Endothelial cell of umbilical vein (primary cell): ENCODE data around the gene TNFAIP1. TPM values are rescaled to one million over a fixed set of nuclear protein-coding genes. Genes with fewer than 3 reads are reported as not detected.

Source experiments
- BruUV-seq: library from RNA; stranded (reverse); fragments of 400-500 nt; replicated peaks from 2 replicates; lab custom pipeline; 2021; lab: Mats Ljungman, UMichigan
- CTCF ChIA-PET: fragments of 300-600, 350-600 bp; sonication (Branson Sonifier 250); formaldehyde crosslinking; loops from one replicate; lab custom pipeline; 2021; ENCODE audit warnings: antibody characterized with exemption, inconsistent platforms; lab: Charles Lee
- POLR2A ChIA-PET: fragments of 300-600, 350-600 bp; sonication (Branson Sonifier 250); formaldehyde crosslinking; loops from one replicate; lab custom pipeline; 2021; ENCODE audit warnings: antibody characterized with exemption, inconsistent platforms; lab: Charles Lee
- DNase-seq: peaks from one replicate; pipeline ENCODE4 v3.0.0-alpha.2; 2011; ENCODE audit warnings: low read depth, low spot score
- FAIRE-seq: peaks from 2 replicates; lab custom pipeline; 2011; peaks lifted over from hg19 to GRCh38; lab: Jason Lieb, UNC
- H2AFZ ChIP-seq: 2 replicates; pipeline ENCODE4 v1.6.0; 2012; ENCODE audit warnings: low read depth, low read length, control low read depth, inconsistent platforms
- H3K27ac ChIP-seq: 2 replicates; pipeline ENCODE4 v1.5.1; 2011; ENCODE audit warnings: low read depth, mild to moderate bottlenecking, control low read depth, low read length, moderate library complexity; ENCODE audit not compliant: insufficient read depth
- H3K27me3 ChIP-seq, 2 experiments: 2 replicates each; pipeline versions ENCODE4 v1.6.0 to v1.6.1; 2011; ENCODE audit warnings: low read length in 2 of 2, mixed read lengths in 1 of 2; ENCODE audit not compliant: control insufficient read depth in 2 of 2, insufficient read depth in 2 of 2
- H3K36me3 ChIP-seq, 2 experiments: 2 replicates in 1 of 2; 3 replicates in 1 of 2; pipeline ENCODE4 v1.5.1; 2011; ENCODE audit warnings: low read length in 2 of 2, mild to moderate bottlenecking in 1 of 2, moderate library complexity in 1 of 2; ENCODE audit not compliant: control insufficient read depth in 2 of 2, insufficient read depth in 2 of 2; ENCODE audit errors: extremely low read depth in 1 of 2
- H3K4me1 ChIP-seq: 3 replicates; pipeline ENCODE4 v1.5.1; 2011; ENCODE audit warnings: mild to moderate bottlenecking, low read length; ENCODE audit not compliant: control insufficient read depth, insufficient read depth; ENCODE audit errors: extremely low read depth
- H3K4me2 ChIP-seq: 2 replicates; pipeline ENCODE4 v1.6.1; 2011; ENCODE audit warnings: low read length, control low read depth, mixed read lengths; ENCODE audit not compliant: insufficient read depth
- H3K4me3 ChIP-seq, 3 experiments: fragments of 200-600 bp in 1 of 3; sonication (generic), shearing (Covaris generic) in 1 of 3; replicated peaks in 1 of 3; 2 replicates each; pipeline ENCODE4 v1.5.1; 2011 to 2016; ENCODE audit warnings: control low read depth in 3 of 3, low read length in 3 of 3, mild to moderate bottlenecking in 2 of 3, inconsistent platforms in 1 of 3, low read depth in 1 of 3, moderate library complexity in 1 of 3; ENCODE audit not compliant: insufficient read depth in 1 of 3
- H3K79me2 ChIP-seq: 2 replicates; pipeline ENCODE4 v1.6.0; 2012; ENCODE audit warnings: low read length, inconsistent platforms; ENCODE audit not compliant: control insufficient read depth, insufficient read depth
- H3K9ac ChIP-seq: replicated peaks from 2 replicates; pipeline ENCODE3; 2011; ENCODE audit warnings: low read length, control low read depth; ENCODE audit not compliant: insufficient read depth; ENCODE audit errors: extremely low read depth
- H3K9me1 ChIP-seq: replicated peaks from 3 replicates; pipeline ENCODE4 v1.6.0; 2011; ENCODE audit warnings: mild to moderate bottlenecking, low read length; ENCODE audit not compliant: control insufficient read depth, insufficient read depth; ENCODE audit errors: extremely low read depth
- H3K9me3 ChIP-seq: replicated peaks from 2 replicates; pipeline ENCODE4 v1.5.1; 2012; ENCODE audit warnings: low read length, inconsistent platforms; ENCODE audit not compliant: control insufficient read depth, insufficient read depth
- H4K20me1 ChIP-seq: replicated peaks from 2 replicates; pipeline ENCODE3; 2011; ENCODE audit warnings: mild to moderate bottlenecking, low read length; ENCODE audit not compliant: control insufficient read depth, insufficient read depth; ENCODE audit errors: extremely low read depth
- CTCF ChIP-seq, 2 donors: IDR thresholded peaks; 1 replicate in 1 of 2; 2 replicates in 1 of 2; pipeline ENCODE4 v1.5.1; 2011; ENCODE audit warnings: low read length in 2 of 2, mild to moderate bottlenecking in 2 of 2, moderate library complexity in 2 of 2, control low read depth in 1 of 2, inconsistent platforms in 1 of 2, low read depth in 1 of 2; ENCODE audit not compliant: insufficient read depth in 1 of 2; ENCODE audit errors: extremely low read depth in 1 of 2
- EZH2 ChIP-seq: IDR thresholded peaks from 2 replicates; pipeline ENCODE4 v1.6.1; 2012; ENCODE audit warnings: borderline replicate concordance, low read depth, mild to moderate bottlenecking, moderate library complexity, low read length, inconsistent platforms; ENCODE audit not compliant: severe bottlenecking
- FOS ChIP-seq: IDR thresholded peaks from 2 replicates; pipeline ENCODE4 v1.6.1; 2011; ENCODE audit warnings: mild to moderate bottlenecking, low read length, moderate library complexity, borderline replicate concordance; ENCODE audit not compliant: insufficient read depth
- GATA2 ChIP-seq: IDR thresholded peaks from 2 replicates; pipeline ENCODE4 v1.7.0; 2011; ENCODE audit warnings: low read depth, mild to moderate bottlenecking, moderate library complexity, mixed read lengths, low read length; ENCODE audit not compliant: insufficient read length, insufficient read depth
- JUN ChIP-seq: IDR thresholded peaks from 2 replicates; pipeline ENCODE4 v1.6.1; 2011; ENCODE audit warnings: borderline replicate concordance, low read depth; ENCODE audit not compliant: insufficient read length, insufficient read depth
- MAX ChIP-seq: IDR thresholded peaks from 2 replicates; pipeline ENCODE4 v1.6.1; 2011; ENCODE audit not compliant: insufficient read depth, insufficient read length
- MYC ChIP-seq: IDR thresholded peaks from one replicate; pipeline ENCODE4 v1.6.1; 2011; ENCODE audit warnings: mild to moderate bottlenecking, low read depth, low read length
- POLR2A ChIP-seq: IDR thresholded peaks from 2 replicates; pipeline ENCODE4 v1.6.1; 2012; ENCODE audit warnings: low read depth, mild to moderate bottlenecking, control low read depth, low read length
- POLR2AphosphoS5 ChIP-seq: IDR thresholded peaks from 2 replicates; pipeline ENCODE4 v1.6.1; 2012; ENCODE audit warnings: low read depth, mild to moderate bottlenecking, control low read depth, low read length, moderate library complexity; ENCODE audit not compliant: insufficient read depth
- dilution Hi-C: fragments of 300-500 bp; cut with MboI; formaldehyde crosslinking; loops from one replicate; pipeline ENCODE4 v1.15.0; 2019; ENCODE audit warnings: low sequenced_read_pairs; ENCODE audit not compliant: extremely low pct_ligation_motif_present
- intact Hi-C: fragments of 100-400 bp; cut with micrococcal nuclease; formaldehyde crosslinking; loops from one replicate; pipeline ENCODE4 v1.10.0; 2022
- polyA plus RNA-seq, 4 experiments: library from polyadenylated mRNA; depleted of rRNA in 3 of 4; stranded (reverse) in 3 of 4; unstranded in 1 of 4; fragments of >200 nt; gene quantifications; 2 replicates each; pipeline versions ENCODE4 v1.2.1 to v1.2.3, GENCODE V29; 2011 to 2012; ENCODE audit warnings: missing spikeins in 1 of 4
- total RNA-seq: library from RNA; stranded (reverse); gene quantifications from 2 replicates; pipeline ENCODE4 v1.2.3, GENCODE V29; 2021

The TNFAIP1 gene
- total and polyA plus RNA-seq, 2 donors (not counting 3 experiments of a cell fraction or from before 2014, with no cell fraction given), result 85.7 to 89.6 TPM

- Histone ChIP-seq H3K4me2 (no peak overlapping the region), H3K27me3 (peaks cover 2 to 7% of the 10 kb centered on the region in 2 experiments), H3K36me3 (no peaks in the 10 kb centered on the region), H3K4me3 (no peak overlapping the region), H3K9me3 (no peaks in the 10 kb centered on the region), H2AFZ (no peak overlapping the region), H3K4me1 (no peaks in the 10 kb centered on the region), H3K27ac (no peak overlapping the region), H3K9me1 (no peaks in the 10 kb centered on the region), H3K79me2 (no peaks in the 10 kb centered on the region), H3K9ac (no peak overlapping the region), H4K20me1 (no peaks in the 10 kb centered on the region)
- dilution Hi-C loops (no loop called here), intact Hi-C loops (no loop called here)
- POLR2A ChIA-PET, result interaction anchor here (0.6 kb wide), 1 partner anchor 17 kb away, joined by 3 read pairs; no protein-coding TSS in a partner anchor
- TF ChIP-seq FOS, result no peak
- TF ChIP-seq MAX, result no peak
- TF ChIP-seq MYC, result no peak
- TF ChIP-seq GATA2, result no peak
- no peak for TF ChIP-seq EZH2
- TF ChIP-seq JUN, result no peak
- TF ChIP-seq POLR2A, result no peak
- TF ChIP-seq POLR2AphosphoS5, result no peak
- no peak for TF ChIP-seq CTCF (IDR thresholded peaks at IDR 0.05; ENCODE audit: extremely low read depth in 1 of 2, insufficient read depth in 1 of 2, low read depth in 1 of 2, low read length in 2 of 2)
- no peak for FAIRE-seq
- no peak for DNase-seq
- CTCF ChIA-PET, result interaction anchor here (0.8 to 1.1 kb wide), 2 partner anchors 10 to 43 kb away, joined by 3 to 4 read pairs; no protein-coding TSS in a partner anchor
- BruUV-seq, result no TSS peak
Measured at GRCh38 chr17:28293994-28294393, 41.6 kb upstream of the TNFAIP1 start.
